PC-9 (cell line): ENCODE results near the gene C3orf18. TPM values are rescaled to one million over a fixed set of nuclear protein-coding genes. Genes with fewer than 3 reads are reported as not detected.

Experiments
- BruUV-seq: library from RNA; stranded (reverse); fragments of 400-500 nt; replicated peaks from 2 replicates; lab custom pipeline; 2021; lab: Mats Ljungman, UMichigan
- CTCF ChIA-PET: fragments of 300-600 bp; sonication (Branson Sonifier 250); formaldehyde crosslinking; loops from one replicate; lab custom pipeline; 2022; ENCODE audit warnings: antibody characterized with exemption; lab: Charles Lee
- POLR2A ChIA-PET: fragments of 300-600 bp; sonication (Branson Sonifier 250); formaldehyde crosslinking; loops from one replicate; lab custom pipeline; 2022; ENCODE audit warnings: antibody characterized with exemption; ENCODE audit not compliant: unreplicated experiment; lab: Charles Lee
- DNase-seq, 2 experiments: peaks; one replicate each; pipeline versions ENCODE4 v3.0.0 to v3.0.0-alpha.2; 2015 to 2022; ENCODE audit warnings: mixed read lengths in 1 of 2
- H2AFZ ChIP-seq: fragments of 200-600 bp; sonication (generic); 2 replicates; pipeline ENCODE4 v1.8.1; 2017; ENCODE audit warnings: antibody characterized with exemption
- H3F3A ChIP-seq: fragments of 200-600 bp; sonication (generic); 2 replicates; pipeline ENCODE4 v1.8.1; 2017; ENCODE audit warnings: antibody characterized with exemption, mild to moderate bottlenecking, low read depth; ENCODE audit not compliant: insufficient read depth
- H3K27ac ChIP-seq: fragments of 200-600 bp; sonication (generic); 2 replicates; pipeline ENCODE4 v1.6.1; 2016; ENCODE audit warnings: mixed run types
- H3K27me3 ChIP-seq: fragments of 200-600 bp; sonication (generic); 2 replicates; pipeline ENCODE4 v1.6.1; 2016; ENCODE audit warnings: low read depth, mixed run types; ENCODE audit not compliant: insufficient read depth
- H3K36me3 ChIP-seq: fragments of 200-600 bp; sonication (generic); 2 replicates; pipeline ENCODE4 v1.6.1; 2016; ENCODE audit warnings: low read depth, mixed run types
- H3K4me1 ChIP-seq: fragments of 200-600 bp; sonication (generic); replicated peaks from 2 replicates; pipeline ENCODE4 v1.6.1; 2016; ENCODE audit warnings: mixed run types; ENCODE audit not compliant: insufficient read depth
- H3K4me2 ChIP-seq: fragments of 200-600 bp; sonication (generic); 2 replicates; pipeline ENCODE4 v1.6.1; 2017; ENCODE audit warnings: mixed run types
- H3K4me3 ChIP-seq: fragments of 200-600 bp; sonication (generic); 2 replicates; pipeline ENCODE4 v1.6.1; 2016; ENCODE audit warnings: mixed run types
- H3K79me2 ChIP-seq: fragments of 200-600 bp; sonication (generic); 2 replicates; pipeline ENCODE4 v1.6.1; 2017; ENCODE audit warnings: low read depth, mixed run types
- H3K9me2 ChIP-seq: fragments of 200-600 bp; sonication (generic); 2 replicates; pipeline ENCODE4 v1.8.1; 2017; ENCODE audit warnings: mild to moderate bottlenecking; ENCODE audit not compliant: insufficient read depth
- H3K9me3 ChIP-seq: fragments of 200-600 bp; sonication (generic); 2 replicates; pipeline ENCODE4 v1.8.1; 2016; ENCODE audit warnings: low read depth; ENCODE audit not compliant: insufficient read depth
- H4K20me1 ChIP-seq: fragments of 200-600 bp; sonication (generic); 2 replicates; pipeline ENCODE4 v1.8.1; 2017; ENCODE audit not compliant: insufficient read depth
- CTCF ChIP-seq: fragments of 200-600 bp; sonication (generic); conservative IDR thresholded peaks from 2 replicates; pipeline ENCODE4 v1.6.1; 2017; ENCODE audit warnings: mixed run types, antibody characterized with exemption, mild to moderate bottlenecking, moderate library complexity
- EZH2 ChIP-seq: fragments of 200-600 bp; sonication (generic); IDR thresholded peaks from 2 replicates; pipeline ENCODE4 v1.8.0; 2017; ENCODE audit warnings: antibody characterized with exemption, low read depth
- intact Hi-C: fragments of 100-400 bp; cut with micrococcal nuclease; formaldehyde crosslinking; loops from one replicate; pipeline ENCODE4 v1.10.0; 2022; ENCODE audit not compliant: unreplicated experiment
- total RNA-seq: library from RNA; stranded (reverse); gene quantifications from 2 replicates; pipeline ENCODE4 v1.2.3, GENCODE V29; 2021

The C3orf18 gene
- total RNA-seq, 1 experiment from 2014 or later: 7.5 TPM

DNA sequence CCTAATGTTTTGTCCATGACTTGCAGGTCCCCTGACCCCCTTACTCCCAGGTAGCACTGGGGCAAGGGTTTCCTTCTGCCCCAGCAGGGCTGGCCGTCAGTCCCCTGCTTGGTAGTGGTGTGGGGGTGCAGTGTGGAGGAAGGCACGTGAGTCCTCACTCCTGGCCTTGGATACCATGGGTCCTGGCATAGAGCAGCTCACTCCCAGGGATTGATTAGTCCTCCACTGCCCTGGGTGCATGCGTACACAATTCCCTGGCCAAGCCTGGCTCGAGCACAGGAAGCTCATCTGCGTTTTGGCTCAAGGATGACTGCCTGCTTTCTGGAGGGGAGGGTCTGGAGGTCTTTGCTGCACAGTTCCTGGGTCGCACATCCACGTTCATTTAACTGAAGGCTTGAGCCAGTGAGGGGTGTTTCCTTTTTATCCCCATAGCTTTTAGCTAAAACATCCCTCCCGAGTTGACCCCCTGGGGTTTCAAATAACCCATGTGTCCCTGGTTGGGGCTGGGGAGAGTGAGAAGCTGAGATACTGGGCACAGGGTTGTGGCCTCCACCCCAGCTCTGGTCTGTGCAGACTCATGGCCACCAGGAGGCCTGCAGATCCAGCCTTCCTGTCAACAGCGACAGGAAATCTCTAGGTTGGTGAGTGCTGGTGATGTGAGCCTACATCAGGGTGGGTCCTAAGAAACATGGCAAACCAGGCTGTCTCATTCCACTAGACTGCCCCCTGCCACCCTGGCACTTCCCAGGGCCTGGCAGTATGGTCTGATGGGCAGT lies 13.3 kb upstream of the C3orf18 start:
- no peak overlapping the region for H3K4me2 ChIP-seq
- BruUV-seq: no TSS peak
- no peaks in the 10 kb centered on the region for H3K9me3 ChIP-seq
- intact Hi-C loops: no loop called here
- no peaks in the 10 kb centered on the region for H3K4me1 ChIP-seq
- no peaks in the 10 kb centered on the region for H3K36me3 ChIP-seq
- H2AFZ ChIP-seq: no peak overlapping the region
- H3K27ac ChIP-seq: no peak overlapping the region
- no peak overlapping the region for H3K4me3 ChIP-seq
- no peaks in the 10 kb centered on the region for H3K9me2 ChIP-seq
- H3K79me2 ChIP-seq: no peaks in the 10 kb centered on the region
- H3F3A ChIP-seq: no peaks in the 10 kb centered on the region
- no peaks in the 10 kb centered on the region for H3K27me3 ChIP-seq
- no peaks in the 10 kb centered on the region for H4K20me1 ChIP-seq
- TF ChIP-seq EZH2 (no peak), CTCF (no peak)
- ChIA-PET CTCF (no interaction called here), POLR2A (no interaction called here)
- DNase-seq: peak in 1 of 2 experiments; percentile 21

DNA sequence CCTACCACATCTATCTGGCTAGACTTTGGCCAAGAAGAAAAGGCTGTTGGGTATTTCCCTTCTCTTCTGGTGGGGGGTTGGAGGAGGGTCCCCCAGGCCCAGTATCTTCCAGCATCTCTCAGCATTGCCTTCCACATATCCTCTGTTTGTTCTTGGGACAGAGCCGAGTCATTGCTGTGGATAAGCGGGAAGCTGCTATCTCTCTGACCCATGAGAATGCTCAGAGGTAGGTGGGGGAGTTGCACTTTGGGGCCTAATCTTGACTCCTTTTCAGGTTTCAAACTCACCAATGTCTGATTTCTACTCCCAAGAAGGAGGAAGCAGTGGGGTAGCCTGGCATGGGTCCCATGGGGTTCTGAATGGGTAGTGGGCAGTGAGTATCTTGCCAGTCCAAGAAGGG lies 9.8 kb upstream of the C3orf18 start:
- Histone ChIP-seq H2AFZ (no peak overlapping the region), H3F3A (no peaks in the 10 kb centered on the region), H3K4me3 (no peak overlapping the region), H3K9me2 (no peaks in the 10 kb centered on the region), H3K4me2 (no peak overlapping the region), H4K20me1 (no peaks in the 10 kb centered on the region), H3K36me3 (no peaks in the 10 kb centered on the region), H3K27me3 (no peaks in the 10 kb centered on the region), H3K79me2 (no peaks in the 10 kb centered on the region), H3K9me3 (no peaks in the 10 kb centered on the region), H3K27ac (no peak overlapping the region), H3K4me1 (no peaks in the 10 kb centered on the region)
- POLR2A ChIA-PET: no interaction called here
- BruUV-seq: no TSS peak
- intact Hi-C loops: no loop called here
- peak in 1 of 2 experiments; percentile 21 for DNase-seq
- TF ChIP-seq EZH2: no peak
- TF ChIP-seq CTCF: no peak
- CTCF ChIA-PET: interaction anchor here (0.5 kb wide), 1 partner anchor 34 kb away, joined by 3 read pairs; the partner anchor contains the start of gene CISH

- Histone ChIP-seq H4K20me1 (no peaks in the 10 kb centered on the region), H3K4me3 (no peak overlapping the region), H3F3A (no peaks in the 10 kb centered on the region), H3K27me3 (no peaks in the 10 kb centered on the region), H3K9me2 (no peaks in the 10 kb centered on the region), H3K9me3 (no peaks in the 10 kb centered on the region), H3K27ac (no peak overlapping the region), H3K4me1 (peaks cover 2% of the 10 kb centered on the region; the same call in 1 of the 2 replicates), H3K36me3 (no peaks in the 10 kb centered on the region), H3K4me2 (no peak overlapping the region), H3K79me2 (0 out of 2 replicates have a peak, but pooled peaks cover 2% of the 10 kb centered on the region), H2AFZ (no peak overlapping the region)
- ChIA-PET CTCF (interaction anchor here (0.7 kb wide), 1 partner anchor 357 kb away, joined by 3 read pairs; no protein-coding TSS in a partner anchor), POLR2A (interaction anchor here (0.6 kb wide), 1 partner anchor 212 kb away, joined by 3 read pairs; no protein-coding TSS in a partner anchor)
- BruUV-seq: no TSS peak
- TF ChIP-seq EZH2 (no peak), CTCF (no peak)
- DNase-seq: peak; percentile 17 to 37
- intact Hi-C loops: no loop called here
These were observed 7.8 kb upstream of the C3orf18 start for GRCh38 chr3:50575372-50575771.
